Measurements from ENCODE around the gene CRISPLD2.

The CRISPLD2 gene

GRCh38 chr16:84955427-84955826, 135.6 kb downstream of the CRISPLD2 start:
- no peak for DNase-seq (ENCODE audit: low read depth)
- no peak overlapping the region for H3K4me3 ChIP-seq (ENCODE audit: low read depth, low read length)
- no peak for TF ChIP-seq CTCF (IDR thresholded peaks at IDR 0.05; ENCODE audit: low read depth, low read length, missing control alignments)

- H3K4me3 ChIP-seq (ENCODE audit: low read depth, low read length) = no peak overlapping the region
- DNase-seq (ENCODE audit: low read depth) = no peak
- no peak for TF ChIP-seq CTCF (IDR thresholded peaks at IDR 0.05; ENCODE audit: low read depth, low read length, missing control alignments)
These were observed 137.4 kb downstream of the CRISPLD2 start for GRCh38 chr16:84957192-84957591.

GRCh38 chr16:84957792-84958191, 138.0 kb downstream of the CRISPLD2 start:
- H3K4me3 ChIP-seq (ENCODE audit: low read depth, low read length) = no peak overlapping the region
- TF ChIP-seq CTCF (IDR thresholded peaks at IDR 0.05; ENCODE audit: low read depth, low read length, missing control alignments) = no peak
- no peak for DNase-seq (ENCODE audit: low read depth)
